ENCODE data around the gene ZNF516.

Gene ZNF516

GRCh38 chr18:76364282-76365259 lies 130.5 kb downstream of the ZNF516 start:
- Histone ChIP-seq H3K9ac (no peak overlapping the region), H3K9me3 (ENCODE audit: control insufficient read depth, low read length) (no peaks in the 10 kb centered on the region), H3K27ac (no peak overlapping the region), H3K4me3 (ENCODE audit: low read depth, low read length) (no peak overlapping the region), H3K27me3 (ENCODE audit: control insufficient read depth, insufficient read depth, low read length) (no peaks in the 10 kb centered on the region), H3K79me2 (no peaks in the 10 kb centered on the region), H2AFZ (no peak overlapping the region), H3K36me3 (ENCODE audit: control insufficient read depth, insufficient read depth, low read length) (no peaks in the 10 kb centered on the region), H3K4me1 (no peaks in the 10 kb centered on the region), H3K4me2 (ENCODE audit: low read length) (no peak overlapping the region)
- no peak for TF ChIP-seq CTCF (IDR thresholded peaks at IDR 0.05)

GRCh38 chr18:76363436-76364120 lies 131.5 kb downstream of the ZNF516 start:
- Histone ChIP-seq H3K4me3 (ENCODE audit: low read depth, low read length) (no peak overlapping the region), H3K4me1 (no peaks in the 10 kb centered on the region), H3K4me2 (ENCODE audit: low read length) (no peak overlapping the region), H3K9me3 (ENCODE audit: control insufficient read depth, low read length) (no peaks in the 10 kb centered on the region), H3K79me2 (no peaks in the 10 kb centered on the region), H3K9ac (no peak overlapping the region), H3K27me3 (ENCODE audit: control insufficient read depth, insufficient read depth, low read length) (no peaks in the 10 kb centered on the region), H3K36me3 (ENCODE audit: control insufficient read depth, insufficient read depth, low read length) (no peaks in the 10 kb centered on the region), H3K27ac (no peak overlapping the region), H2AFZ (no peak overlapping the region)
- TF ChIP-seq CTCF (IDR thresholded peaks at IDR 0.05), result no peak

- no peak overlapping the region for H3K4me3 ChIP-seq (ENCODE audit: low read depth, low read length)
- H3K79me2 ChIP-seq, result no peaks in the 10 kb centered on the region
- no peak overlapping the region for H3K4me2 ChIP-seq (ENCODE audit: low read length)
- no peak overlapping the region for H3K27ac ChIP-seq
- no peak overlapping the region for H3K9ac ChIP-seq
- H3K27me3 ChIP-seq (ENCODE audit: control insufficient read depth, insufficient read depth, low read length), result no peaks in the 10 kb centered on the region
- H3K36me3 ChIP-seq (ENCODE audit: control insufficient read depth, insufficient read depth, low read length), result no peaks in the 10 kb centered on the region
- H3K9me3 ChIP-seq (ENCODE audit: control insufficient read depth, low read length), result no peaks in the 10 kb centered on the region
- TF ChIP-seq CTCF (IDR thresholded peaks at IDR 0.05), result no peak
- no peak overlapping the region for H2AFZ ChIP-seq
- H3K4me1 ChIP-seq, result no peaks in the 10 kb centered on the region
These were observed 132.4 kb downstream of the ZNF516 start for GRCh38 chr18:76362676-76363075.

GRCh38 chr18:76361219-76361618 lies 133.8 kb downstream of the ZNF516 start:
- no peaks in the 10 kb centered on the region for H3K27me3 ChIP-seq (ENCODE audit: control insufficient read depth, insufficient read depth, low read length)
- H3K9me3 ChIP-seq (ENCODE audit: control insufficient read depth, low read length), result no peaks in the 10 kb centered on the region
- no peaks in the 10 kb centered on the region for H3K36me3 ChIP-seq (ENCODE audit: control insufficient read depth, insufficient read depth, low read length)
- no peak overlapping the region for H3K27ac ChIP-seq
- no peak overlapping the region for H3K4me3 ChIP-seq (ENCODE audit: low read depth, low read length)
- H3K9ac ChIP-seq, result no peak overlapping the region
- H3K79me2 ChIP-seq, result no peaks in the 10 kb centered on the region
- no peak overlapping the region for H2AFZ ChIP-seq
- H3K4me2 ChIP-seq (ENCODE audit: low read length), result no peak overlapping the region
- H3K4me1 ChIP-seq, result no peaks in the 10 kb centered on the region
- no peak for TF ChIP-seq CTCF (IDR thresholded peaks at IDR 0.05)
